ENCODE data around the gene FRMD5. TPM values are rescaled to one million over a fixed set of nuclear protein-coding genes. Genes with fewer than 3 reads are reported as not detected.

Gene FRMD5
- polyA plus RNA-seq, 3 donors, result not detected

DNA sequence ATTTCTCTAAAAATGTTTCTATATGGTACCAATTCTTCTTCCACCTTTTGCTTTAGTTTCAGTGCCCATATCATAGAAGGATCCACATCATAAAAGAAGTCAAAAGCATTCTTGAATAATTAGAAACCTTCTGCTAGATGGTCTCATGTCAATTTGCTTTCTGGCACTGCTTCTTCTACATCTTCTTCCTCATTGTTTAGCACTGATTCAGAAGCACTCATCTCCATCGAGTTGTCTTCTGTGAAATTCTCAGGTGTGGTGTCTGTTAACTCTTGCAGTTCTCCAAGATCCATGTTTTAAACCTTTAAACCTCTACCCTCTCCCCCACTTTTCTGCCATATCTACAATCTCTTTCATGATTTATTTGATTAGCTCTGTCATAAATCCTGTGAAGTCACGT is 213.5 kb downstream of the FRMD5 start:
- 80% methylated on average over 1 of the region's 2 CpGs for WGBS (ENCODE audit: insufficient coverage)
- Histone ChIP-seq H3K9ac (ENCODE audit: insufficient read depth, low read length, poor library complexity, severe bottlenecking) (no peak overlapping the region), H3K9me3 (replicated peaks in 1 of 2; ENCODE audit: control insufficient read depth in 1 of 2, insufficient read depth in 1 of 2, low read length in 2 of 2) (peaks cover 0 to 4% of the 10 kb centered on the region in 2 donors), H3K4me2 (replicated peaks; ENCODE audit: extremely low read depth, low read length, poor library complexity, severe bottlenecking) (no peak overlapping the region), H3K27me3 (ENCODE audit: control insufficient read depth in 2 of 2, insufficient read depth in 2 of 2, low read length in 2 of 2) (no peaks in the 10 kb centered on the region), H4K20me1 (ENCODE audit: insufficient read depth, low read length) (no peaks in the 10 kb centered on the region), H2AFZ (ENCODE audit: insufficient read depth, low read depth, low read length, poor library complexity, severe bottlenecking) (no peak overlapping the region), H3K4me1 (ENCODE audit: control insufficient read depth in 1 of 2, insufficient read depth in 2 of 2, low read length in 2 of 2) (no peaks in the 10 kb centered on the region), H3K4me3 (replicated peaks in 1 of 3; ENCODE audit: low read depth in 2 of 3, low read length in 3 of 3) (no peak overlapping the region), H3K79me2 (ENCODE audit: insufficient read depth, low read length) (no peaks in the 10 kb centered on the region), H3K36me3 (replicated peaks in 1 of 2; ENCODE audit: control insufficient read depth in 1 of 2, insufficient read depth in 2 of 2, low read length in 2 of 2) (no peaks in the 10 kb centered on the region), H3K27ac (ENCODE audit: low read depth in 1 of 2, low read length in 2 of 2) (no peak overlapping the region)
- Mint-ChIP-seq H3K36me3 (no peaks in the 10 kb centered on the region), H3K27ac (no peak overlapping the region), H3K9me3 (peaks cover 0 to 12% (median 9%) of the 10 kb centered on the region in 7 donors), H3K27me3 (ENCODE audit: low read depth in 3 of 3) (peaks cover 7 to 14% (median 8%) of the 10 kb centered on the region in 3 donors), H3K4me1 (peaks cover 1% of the 10 kb centered on the region), H3K4me3 (no peak overlapping the region)
- intact Hi-C loops (cut with micrococcal nuclease), result no loop called here
- TF ChIP-seq, protein P1, sequence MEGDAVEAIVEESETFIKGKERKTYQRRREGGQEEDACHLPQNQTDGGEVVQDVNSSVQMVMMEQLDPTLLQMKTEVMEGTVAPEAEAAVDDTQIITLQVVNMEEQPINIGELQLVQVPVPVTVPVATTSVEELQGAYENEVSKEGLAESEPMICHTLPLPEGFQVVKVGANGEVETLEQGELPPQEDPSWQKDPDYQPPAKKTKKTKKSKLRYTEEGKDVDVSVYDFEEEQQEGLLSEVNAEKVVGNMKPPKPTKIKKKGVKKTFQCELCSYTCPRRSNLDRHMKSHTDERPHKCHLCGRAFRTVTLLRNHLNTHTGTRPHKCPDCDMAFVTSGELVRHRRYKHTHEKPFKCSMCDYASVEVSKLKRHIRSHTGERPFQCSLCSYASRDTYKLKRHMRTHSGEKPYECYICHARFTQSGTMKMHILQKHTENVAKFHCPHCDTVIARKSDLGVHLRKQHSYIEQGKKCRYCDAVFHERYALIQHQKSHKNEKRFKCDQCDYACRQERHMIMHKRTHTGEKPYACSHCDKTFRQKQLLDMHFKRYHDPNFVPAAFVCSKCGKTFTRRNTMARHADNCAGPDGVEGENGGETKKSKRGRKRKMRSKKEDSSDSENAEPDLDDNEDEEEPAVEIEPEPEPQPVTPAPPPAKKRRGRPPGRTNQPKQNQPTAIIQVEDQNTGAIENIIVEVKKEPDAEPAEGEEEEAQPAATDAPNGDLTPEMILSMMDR (IDR thresholded peaks at IDR 0.05), result no peak
- DNase-seq, result no peak

DNA sequence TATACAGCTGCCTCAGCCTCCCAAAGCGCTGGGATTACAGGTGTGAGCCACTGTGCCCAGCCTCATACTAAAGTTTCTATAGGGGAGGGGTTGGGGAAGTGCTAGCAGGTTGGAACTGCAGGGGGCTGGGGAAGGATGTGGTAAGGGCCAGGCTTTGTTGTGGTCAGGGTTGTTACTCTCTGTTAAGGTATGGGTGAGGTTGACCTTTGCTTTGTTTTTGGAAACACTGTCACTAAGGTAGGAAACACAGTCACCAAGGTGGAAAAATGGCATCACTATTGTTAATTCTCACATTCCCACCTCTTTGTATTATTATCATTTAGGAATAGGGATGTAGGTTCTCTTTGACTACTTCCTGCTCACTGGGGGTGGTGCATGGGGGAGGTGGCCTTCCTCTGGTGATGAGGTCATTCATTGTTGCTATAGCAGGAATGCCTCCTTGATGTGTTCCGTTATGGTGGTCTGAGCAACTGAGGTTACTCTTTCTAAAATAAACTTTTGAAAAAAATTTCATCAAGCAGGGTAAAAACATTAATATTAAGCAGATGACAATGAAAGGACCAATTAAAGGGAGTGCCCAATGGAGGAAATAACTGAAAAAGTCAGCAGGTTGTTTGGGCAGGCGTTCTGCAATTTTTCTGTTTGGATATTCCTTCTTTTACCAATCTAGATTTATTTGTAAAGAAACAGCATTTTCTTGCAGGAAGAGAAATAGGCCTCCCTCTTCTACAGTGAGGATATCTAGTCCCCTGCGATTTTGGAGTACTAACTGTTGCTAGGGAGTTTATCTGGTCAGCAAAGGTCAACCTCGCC is 217.8 kb downstream of the FRMD5 start:
- Histone ChIP-seq H3K27ac (ENCODE audit: low read depth in 1 of 2, low read length in 2 of 2) (no peak overlapping the region), H3K27me3 (ENCODE audit: control insufficient read depth in 2 of 2, insufficient read depth in 2 of 2, low read length in 2 of 2) (no peaks in the 10 kb centered on the region), H3K4me3 (replicated peaks in 1 of 3; ENCODE audit: low read depth in 2 of 3, low read length in 3 of 3) (no peak overlapping the region), H2AFZ (ENCODE audit: insufficient read depth, low read depth, low read length, poor library complexity, severe bottlenecking) (no peak overlapping the region), H3K4me1 (ENCODE audit: control insufficient read depth in 1 of 2, insufficient read depth in 2 of 2, low read length in 2 of 2) (no peaks in the 10 kb centered on the region), H4K20me1 (ENCODE audit: insufficient read depth, low read length) (no peaks in the 10 kb centered on the region), H3K9ac (ENCODE audit: insufficient read depth, low read length, poor library complexity, severe bottlenecking) (no peak overlapping the region), H3K79me2 (ENCODE audit: insufficient read depth, low read length) (no peaks in the 10 kb centered on the region), H3K9me3 (replicated peaks in 1 of 2; ENCODE audit: control insufficient read depth in 1 of 2, insufficient read depth in 1 of 2, low read length in 2 of 2) (peaks cover 0 to 4% of the 10 kb centered on the region in 2 donors), H3K36me3 (replicated peaks in 1 of 2; ENCODE audit: control insufficient read depth in 1 of 2, insufficient read depth in 2 of 2, low read length in 2 of 2) (no peaks in the 10 kb centered on the region), H3K4me2 (replicated peaks; ENCODE audit: extremely low read depth, low read length, poor library complexity, severe bottlenecking) (no peak overlapping the region)
- Mint-ChIP-seq H3K9me3 (peaks cover 0 to 17% (median 9%) of the 10 kb centered on the region in 7 donors), H3K36me3 (no peaks in the 10 kb centered on the region), H3K4me1 (peaks cover 1% of the 10 kb centered on the region), H3K27me3 (ENCODE audit: low read depth in 3 of 3) (peaks cover 6 to 12% (median 12%) of the 10 kb centered on the region in 3 donors), H3K4me3 (no peak overlapping the region), H3K27ac (no peak overlapping the region)
- intact Hi-C loops (cut with micrococcal nuclease), result no loop called here
- TF ChIP-seq, protein P1 (IDR thresholded peaks at IDR 0.05), result no peak
- no peak for DNase-seq
- no CpG with 5 or more reads among the region's 5 CpGs for WGBS (ENCODE audit: insufficient coverage)
